NCI-H2196 (cell line): ENCODE data around the gene PLEKHH1.
A peak's percentile ranks its signal among the peaks of the same experiment; 100 is the strongest.
"Not testable (repeated sequence)": the region's sequence is repeated elsewhere in the genome, so short reads cannot be mapped to it uniquely, and the experiment has no call there.

Experiments
- DNase-seq: peaks from one replicate; lab custom pipeline; 2025; ENCODE audit not compliant: unreplicated experiment; lab: John Stamatoyannopoulos, UW

Gene PLEKHH1

DNA sequence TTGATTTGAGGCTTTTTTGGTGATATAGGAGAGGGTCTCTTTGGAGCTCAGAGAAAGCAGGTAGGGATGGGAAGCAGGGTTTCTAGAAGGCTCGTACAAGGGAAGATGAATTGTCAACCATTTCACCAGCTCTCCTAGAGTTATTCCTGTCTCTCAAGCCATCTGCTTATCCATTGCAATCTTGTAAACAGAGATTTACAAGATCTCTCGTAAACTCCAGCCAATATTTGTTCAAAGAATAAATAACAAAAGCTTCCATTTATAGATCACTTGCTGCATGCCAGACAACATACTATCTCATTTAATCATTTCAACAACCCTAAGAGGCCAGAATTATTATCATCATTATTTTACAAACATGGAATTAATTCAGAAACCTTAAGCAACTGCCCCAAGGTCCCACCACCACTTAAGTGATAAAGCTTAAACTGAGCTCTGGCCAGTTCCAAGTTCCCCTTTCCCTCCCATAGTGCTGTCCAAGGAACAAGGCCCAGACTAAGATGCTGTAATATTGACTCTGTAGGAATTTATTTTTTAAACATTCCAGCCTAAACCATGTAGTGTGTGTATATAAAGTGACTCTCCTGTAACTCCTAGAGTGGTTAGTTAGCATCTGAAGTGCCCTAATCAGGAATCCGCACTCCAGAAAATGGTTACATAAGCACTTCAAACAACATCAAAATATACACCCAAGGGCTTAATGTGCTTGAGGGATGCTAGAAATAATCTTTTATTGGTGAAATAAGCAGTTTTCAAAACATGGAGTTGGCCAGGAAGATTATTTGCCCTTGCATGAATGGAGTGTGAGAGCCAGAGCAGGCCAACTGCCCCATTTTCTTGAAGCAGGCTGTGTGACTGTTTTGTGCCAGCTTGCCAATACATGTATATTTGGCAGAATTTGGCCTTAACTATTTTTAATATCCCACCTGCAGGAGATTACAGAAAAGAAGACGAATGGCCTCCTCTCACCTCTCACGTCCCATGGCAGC, 2.8 kb upstream of the PLEKHH1 start:
- no peak for DNase-seq

DNA sequence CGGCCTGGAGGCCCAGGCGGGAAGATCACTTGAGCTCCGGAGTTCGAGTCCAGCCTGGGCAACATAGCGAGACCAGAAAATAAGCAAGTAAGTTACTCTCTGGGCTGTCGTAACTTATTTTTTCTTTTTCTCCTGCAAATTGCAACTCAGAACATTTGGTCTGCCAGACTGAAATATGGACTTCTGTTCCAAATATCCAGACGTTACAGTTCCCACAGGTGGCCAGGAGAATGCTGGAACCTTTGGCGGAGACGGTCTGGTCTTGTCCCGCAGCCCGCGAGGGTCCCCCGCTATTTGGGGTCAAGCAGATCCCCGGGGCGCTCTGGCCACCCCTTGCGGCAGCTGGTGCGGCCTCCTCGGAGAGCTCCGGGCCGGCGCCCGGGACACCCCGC, 488 bp upstream of the PLEKHH1 start:
- DNase-seq = no peak

GRCh38 chr14:67533754-67534085, 630 bp downstream of the PLEKHH1 start:
- DNase-seq = no peak

GRCh38 chr14:67536087-67536486, 3.0 kb downstream of the PLEKHH1 start:
- DNase-seq = no peak

- DNase-seq = no peak
These were observed 4.6 kb downstream of the PLEKHH1 start for GRCh38 chr14:67537736-67538135.

GRCh38 chr14:67538501-67538900, 5.4 kb downstream of the PLEKHH1 start:
- peak; percentile 32 for DNase-seq

GRCh38 chr14:67539116-67539515, 6.0 kb downstream of the PLEKHH1 start:
- DNase-seq = no peak

GRCh38 chr14:67541448-67542387, 8.6 kb downstream of the PLEKHH1 start:
- no peak for DNase-seq

GRCh38 chr14:67542620-67543019, 9.5 kb downstream of the PLEKHH1 start:
- DNase-seq = not testable (repeated sequence)

GRCh38 chr14:67544590-67544989, 11.5 kb downstream of the PLEKHH1 start:
- no peak for DNase-seq

DNA sequence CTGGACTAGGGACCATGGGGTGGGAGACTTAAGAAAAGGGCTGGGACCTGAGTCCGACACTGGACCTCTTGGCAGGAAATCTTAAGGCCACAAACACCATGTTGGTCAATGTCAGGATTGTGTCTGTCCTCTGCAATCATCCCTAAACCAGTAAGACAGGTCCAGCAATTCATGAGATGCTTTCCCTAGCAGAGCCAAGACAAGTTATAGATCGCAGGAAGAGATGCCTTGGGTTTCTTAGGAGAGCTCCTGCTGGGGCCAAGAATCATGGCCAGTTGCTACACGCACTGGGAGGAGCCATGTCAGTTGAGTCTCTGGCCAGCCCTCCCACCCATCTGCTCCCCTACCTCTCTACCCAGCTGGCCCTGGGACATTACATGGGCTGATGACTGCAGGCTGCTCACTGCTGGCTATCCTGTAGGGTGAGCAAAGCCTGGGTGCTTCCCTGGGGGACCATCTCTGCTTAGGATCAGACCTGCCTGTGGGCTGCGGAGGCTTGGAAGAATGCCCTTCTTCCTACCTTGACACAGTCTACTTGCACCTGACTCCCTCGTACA, 14.2 kb downstream of the PLEKHH1 start:
- DNase-seq = no peak

DNA sequence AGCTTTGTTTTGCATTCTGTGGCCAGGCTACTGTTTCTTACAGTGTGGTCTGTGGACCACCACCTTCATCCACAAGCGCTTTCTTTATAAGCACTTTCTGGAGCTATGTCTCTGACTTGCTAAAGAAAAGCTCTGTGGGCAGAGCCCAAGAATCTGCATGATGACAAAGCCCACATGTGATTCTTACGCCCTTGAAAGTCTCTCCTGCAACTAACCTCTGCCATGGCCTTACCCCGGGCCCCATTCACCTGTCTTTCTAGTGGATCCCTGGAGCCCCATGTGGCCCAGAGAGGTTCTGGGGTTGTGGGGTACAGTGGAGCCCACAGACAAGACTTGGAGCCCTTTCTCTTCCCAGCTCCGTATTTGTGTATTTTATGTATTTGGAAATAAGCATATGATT, 16.6 kb downstream of the PLEKHH1 start:
- DNase-seq = no peak

- DNase-seq = no peak
These were observed 18.0 kb downstream of the PLEKHH1 start for GRCh38 chr14:67551123-67551522.

DNA sequence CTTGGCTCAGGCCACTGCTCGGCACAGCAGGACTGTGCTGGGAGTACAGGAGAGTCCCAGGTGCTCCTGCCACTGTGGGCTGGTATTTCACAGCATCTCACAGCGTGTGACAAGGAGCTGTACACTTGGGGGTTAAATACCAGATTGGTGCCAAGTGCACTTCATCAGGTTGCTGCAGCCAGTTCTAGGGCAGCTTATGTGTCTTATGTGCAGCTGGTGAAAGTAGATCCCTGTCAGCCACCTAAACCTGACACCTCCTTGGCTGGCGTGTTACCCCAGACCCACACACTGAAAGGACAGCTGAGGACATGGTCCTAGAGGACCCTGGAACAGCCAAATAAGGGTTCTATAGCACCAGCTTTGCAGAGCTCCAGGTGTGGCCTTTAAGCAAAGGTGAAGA, 18.9 kb downstream of the PLEKHH1 start:
- DNase-seq = no peak

DNA sequence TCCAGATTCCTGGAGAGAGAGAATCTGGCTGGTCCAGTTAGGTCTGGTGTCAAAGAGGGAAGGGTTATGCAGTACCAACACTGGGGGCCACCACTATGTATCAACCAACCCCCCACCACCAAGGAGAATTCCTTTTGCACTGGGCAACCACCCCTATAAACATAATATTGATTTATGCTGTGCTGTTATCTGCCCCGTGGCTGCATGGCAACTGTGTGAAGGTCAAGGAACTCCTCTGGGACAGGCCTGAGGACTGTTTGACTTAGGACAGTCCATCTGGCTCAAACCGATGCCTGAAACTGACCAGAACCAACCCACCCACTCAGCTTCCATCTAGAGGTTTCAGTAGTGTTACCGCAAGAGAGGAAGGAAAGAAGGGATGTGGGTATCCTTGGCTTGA, 20.5 kb downstream of the PLEKHH1 start:
- DNase-seq = no peak

GRCh38 chr14:67554341-67554740, 21.3 kb downstream of the PLEKHH1 start:
- no peak for DNase-seq

- no peak for DNase-seq
These were observed 22.5 kb downstream of the PLEKHH1 start for GRCh38 chr14:67555518-67556090.

GRCh38 chr14:67556671-67557070, 23.6 kb downstream of the PLEKHH1 start:
- no peak for DNase-seq

DNA sequence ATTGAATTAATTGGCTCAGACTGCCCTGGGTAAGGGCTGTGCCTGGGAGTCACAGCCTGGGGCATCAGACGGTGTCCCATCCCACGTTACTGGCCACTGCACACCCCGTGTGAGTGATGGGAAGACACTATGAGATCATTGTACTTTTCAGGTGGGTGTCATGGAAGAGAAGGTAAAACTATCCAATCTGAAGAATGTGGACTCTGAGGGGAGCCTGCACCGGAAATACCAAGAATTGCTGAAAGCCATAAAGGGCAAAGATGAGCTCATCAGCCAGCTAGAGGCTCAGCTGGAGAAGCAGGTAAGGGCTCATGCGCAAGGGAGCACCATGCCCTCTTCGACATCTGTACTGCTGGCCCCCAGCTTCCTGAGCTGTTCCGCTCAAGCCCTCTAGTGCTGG, 24.0 kb downstream of the PLEKHH1 start:
- no peak for DNase-seq

- DNase-seq = no peak
These were observed 24.6 kb downstream of the PLEKHH1 start for GRCh38 chr14:67557656-67558055.

DNA sequence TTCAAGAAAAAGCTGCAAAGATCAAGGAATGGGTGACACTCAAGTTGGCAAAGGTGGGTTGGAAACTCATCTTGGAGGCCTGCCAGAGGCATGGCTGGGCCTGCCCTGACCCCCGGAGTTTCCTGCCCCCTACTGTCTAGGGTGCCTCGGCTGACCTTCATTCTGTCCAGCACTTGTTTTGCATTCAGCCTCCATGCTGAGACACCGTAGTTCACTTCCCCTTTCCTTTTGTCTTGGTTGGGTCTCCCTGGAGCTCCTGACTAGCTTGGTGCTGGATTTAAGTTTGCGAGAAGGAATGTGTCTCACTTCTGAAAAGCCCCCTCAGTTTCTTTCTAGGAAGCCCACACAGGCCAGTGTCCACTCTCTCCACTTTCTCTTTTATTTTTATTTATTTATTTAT, 26.5 kb downstream of the PLEKHH1 start:
- no peak for DNase-seq
